ENCODE data around the gene VTI1A. TPM values are rescaled to one million over a fixed set of nuclear protein-coding genes. Genes with fewer than 3 reads are reported as not detected.

VTI1A gene
- total RNA-seq, 1 experiment from 2014 or later, result 18.1 TPM

GRCh38 chr10:112756235-112756527, 309.2 kb downstream of the VTI1A start:
- Histone ChIP-seq H3K27ac (no peak overlapping the region), H3K4me2 (no peak overlapping the region), H3K4me1 (replicated peaks; ENCODE audit: insufficient read depth) (peaks cover 14% of the 10 kb centered on the region), H3K27me3 (ENCODE audit: insufficient read depth, low read depth) (no peaks in the 10 kb centered on the region), H4K20me1 (ENCODE audit: insufficient read depth) (no peaks in the 10 kb centered on the region), H3K79me2 (ENCODE audit: low read depth) (no peaks in the 10 kb centered on the region), H3K36me3 (ENCODE audit: low read depth) (no peaks in the 10 kb centered on the region), H2AFZ (no peak overlapping the region), H3K9me3 (ENCODE audit: insufficient read depth, low read depth) (no peaks in the 10 kb centered on the region), H3K4me3 (no peak overlapping the region), H3K9me2 (ENCODE audit: insufficient read depth) (no peaks in the 10 kb centered on the region), H3F3A (ENCODE audit: insufficient read depth, low read depth) (no peaks in the 10 kb centered on the region)
- ChIA-PET CTCF (no interaction called here), POLR2A (ENCODE audit: unreplicated experiment) (no interaction called here)
- no peak for DNase-seq
- TF ChIP-seq CTCF (conservative IDR thresholded peaks at IDR 0.05) (no peak), EZH2 (IDR thresholded peaks at IDR 0.05; ENCODE audit: low read depth) (no peak)
- BruUV-seq (replicated peaks), result no TSS peak
- intact Hi-C loops (cut with micrococcal nuclease; ENCODE audit: unreplicated experiment), result no loop called here

GRCh38 chr10:112758961-112759360, 311.9 kb downstream of the VTI1A start:
- no peaks in the 10 kb centered on the region for H3K79me2 ChIP-seq (ENCODE audit: low read depth)
- intact Hi-C loops (cut with micrococcal nuclease; ENCODE audit: unreplicated experiment), result no loop called here
- POLR2A ChIA-PET (ENCODE audit: unreplicated experiment), result no interaction called here
- DNase-seq, result no peak
- no peaks in the 10 kb centered on the region for H3K4me1 ChIP-seq (replicated peaks; ENCODE audit: insufficient read depth)
- H4K20me1 ChIP-seq (ENCODE audit: insufficient read depth), result no peaks in the 10 kb centered on the region
- H3F3A ChIP-seq (ENCODE audit: insufficient read depth, low read depth), result no peaks in the 10 kb centered on the region
- H3K9me2 ChIP-seq (ENCODE audit: insufficient read depth), result no peaks in the 10 kb centered on the region
- BruUV-seq (replicated peaks), result no TSS peak
- no peak overlapping the region for H2AFZ ChIP-seq
- H3K27ac ChIP-seq, result no peak overlapping the region
- H3K27me3 ChIP-seq (ENCODE audit: insufficient read depth, low read depth), result no peaks in the 10 kb centered on the region
- no peaks in the 10 kb centered on the region for H3K36me3 ChIP-seq (ENCODE audit: low read depth)
- H3K9me3 ChIP-seq (ENCODE audit: insufficient read depth, low read depth), result no peaks in the 10 kb centered on the region
- TF ChIP-seq CTCF (conservative IDR thresholded peaks at IDR 0.05) (no peak), EZH2 (IDR thresholded peaks at IDR 0.05; ENCODE audit: low read depth) (no peak)
- H3K4me3 ChIP-seq, result no peak overlapping the region
- no peak overlapping the region for H3K4me2 ChIP-seq
- CTCF ChIA-PET, result no interaction called here

GRCh38 chr10:112759496-112759895, 312.5 kb downstream of the VTI1A start:
- H3K79me2 ChIP-seq (ENCODE audit: low read depth), result no peaks in the 10 kb centered on the region
- DNase-seq, result no peak
- H3K27me3 ChIP-seq (ENCODE audit: insufficient read depth, low read depth), result no peaks in the 10 kb centered on the region
- intact Hi-C loops (cut with micrococcal nuclease; ENCODE audit: unreplicated experiment), result no loop called here
- no peaks in the 10 kb centered on the region for H3K36me3 ChIP-seq (ENCODE audit: low read depth)
- H3K9me2 ChIP-seq (ENCODE audit: insufficient read depth), result no peaks in the 10 kb centered on the region
- no peak overlapping the region for H3K27ac ChIP-seq
- no TSS peak for BruUV-seq (replicated peaks)
- H3K9me3 ChIP-seq (ENCODE audit: insufficient read depth, low read depth), result no peaks in the 10 kb centered on the region
- POLR2A ChIA-PET (ENCODE audit: unreplicated experiment), result interaction anchor here (0.6 kb wide), 1 partner anchor 51 kb away, joined by 7 read pairs; no protein-coding TSS in a partner anchor
- CTCF ChIA-PET, result no interaction called here
- H3F3A ChIP-seq (ENCODE audit: insufficient read depth, low read depth), result no peaks in the 10 kb centered on the region
- TF ChIP-seq EZH2 (IDR thresholded peaks at IDR 0.05; ENCODE audit: low read depth) (no peak), CTCF (conservative IDR thresholded peaks at IDR 0.05) (no peak)
- no peaks in the 10 kb centered on the region for H4K20me1 ChIP-seq (ENCODE audit: insufficient read depth)
- no peak overlapping the region for H2AFZ ChIP-seq
- no peak overlapping the region for H3K4me3 ChIP-seq
- peaks cover 4% of the 10 kb centered on the region; the same call in 1 of the 2 replicates for H3K4me1 ChIP-seq (replicated peaks; ENCODE audit: insufficient read depth)
- no peak overlapping the region for H3K4me2 ChIP-seq
